ENCODE results near the gene PHPT1.

GRCh38 chr9:136865041-136865767 is 16.0 kb downstream of the PHPT1 start:
- TF ChIP-seq POLR2A (IDR thresholded peaks at IDR 0.05): no peak
- TF ChIP-seq, protein P1, sequence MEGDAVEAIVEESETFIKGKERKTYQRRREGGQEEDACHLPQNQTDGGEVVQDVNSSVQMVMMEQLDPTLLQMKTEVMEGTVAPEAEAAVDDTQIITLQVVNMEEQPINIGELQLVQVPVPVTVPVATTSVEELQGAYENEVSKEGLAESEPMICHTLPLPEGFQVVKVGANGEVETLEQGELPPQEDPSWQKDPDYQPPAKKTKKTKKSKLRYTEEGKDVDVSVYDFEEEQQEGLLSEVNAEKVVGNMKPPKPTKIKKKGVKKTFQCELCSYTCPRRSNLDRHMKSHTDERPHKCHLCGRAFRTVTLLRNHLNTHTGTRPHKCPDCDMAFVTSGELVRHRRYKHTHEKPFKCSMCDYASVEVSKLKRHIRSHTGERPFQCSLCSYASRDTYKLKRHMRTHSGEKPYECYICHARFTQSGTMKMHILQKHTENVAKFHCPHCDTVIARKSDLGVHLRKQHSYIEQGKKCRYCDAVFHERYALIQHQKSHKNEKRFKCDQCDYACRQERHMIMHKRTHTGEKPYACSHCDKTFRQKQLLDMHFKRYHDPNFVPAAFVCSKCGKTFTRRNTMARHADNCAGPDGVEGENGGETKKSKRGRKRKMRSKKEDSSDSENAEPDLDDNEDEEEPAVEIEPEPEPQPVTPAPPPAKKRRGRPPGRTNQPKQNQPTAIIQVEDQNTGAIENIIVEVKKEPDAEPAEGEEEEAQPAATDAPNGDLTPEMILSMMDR (IDR thresholded peaks at IDR 0.05): no peak

Data from stomach (tissue), 4 donors.